Measurements from ENCODE around the gene ZNRF2.
"Not testable (repeated sequence)": the region's sequence is repeated elsewhere in the genome, so short reads cannot be mapped to it uniquely, and the experiment has no call there.

ZNRF2 gene

GRCh38 chr7:30285067-30285535 is 704 bp downstream of the ZNRF2 start:
- Histone ChIP-seq H3K9me2 (replicated peaks; ENCODE audit: insufficient read depth, low read length) (no peaks in the 10 kb centered on the region), H3K4me3 (ENCODE audit: insufficient read depth, low read length, poor library complexity, severe bottlenecking) (peak overlapping the region; percentile 74), H3K9ac (ENCODE audit: low read length) (peak overlapping the region; percentile 78), H3K36me3 (ENCODE audit: low read length) (peaks cover 9% of the 10 kb centered on the region), H3K27ac (ENCODE audit: low read depth, low read length) (peak overlapping the region; percentile 86), H4K20me1 (ENCODE audit: low read depth, low read length) (peaks cover 35% of the 10 kb centered on the region), H3K9me3 (ENCODE audit: insufficient read depth, low read length) (no peaks in the 10 kb centered on the region), H2AFZ (ENCODE audit: low read depth, low read length, severe bottlenecking) (peak overlapping the region; percentile 61), H3K4me2 (ENCODE audit: low read depth, low read length, poor library complexity, severe bottlenecking) (peak overlapping the region; percentile 48), H3K79me2 (ENCODE audit: insufficient read depth, low read length) (peaks cover 43% of the 10 kb centered on the region), H3F3A (ENCODE audit: insufficient read depth) (peaks cover 27% of the 10 kb centered on the region), H3K27me3 (ENCODE audit: low read length) (no peaks in the 10 kb centered on the region)
- TF ChIP-seq EZH2phosphoT487 (conservative IDR thresholded peaks at IDR 0.05; ENCODE audit: low read length) = no peak
- no peak for TF ChIP-seq CTCF (IDR thresholded peaks at IDR 0.05; ENCODE audit: insufficient read depth, low read length, poor library complexity, severe bottlenecking)

GRCh38 chr7:30285536-30286284 is 1.3 kb downstream of the ZNRF2 start:
- no peak for TF ChIP-seq CTCF (IDR thresholded peaks at IDR 0.05; ENCODE audit: insufficient read depth, low read length, poor library complexity, severe bottlenecking)
- no peak for TF ChIP-seq EZH2phosphoT487 (conservative IDR thresholded peaks at IDR 0.05; ENCODE audit: low read length)
- Histone ChIP-seq H3K9me2 (replicated peaks; ENCODE audit: insufficient read depth, low read length) (no peaks in the 10 kb centered on the region), H3K4me3 (ENCODE audit: insufficient read depth, low read length, poor library complexity, severe bottlenecking) (peak overlapping the region; percentile 74), H3K27me3 (ENCODE audit: low read length) (no peaks in the 10 kb centered on the region), H3K36me3 (ENCODE audit: low read length) (peaks cover 9% of the 10 kb centered on the region), H3F3A (ENCODE audit: insufficient read depth) (peaks cover 23% of the 10 kb centered on the region), H4K20me1 (ENCODE audit: low read depth, low read length) (peaks cover 40% of the 10 kb centered on the region), H3K4me2 (ENCODE audit: low read depth, low read length, poor library complexity, severe bottlenecking) (peak overlapping the region; percentile 74), H3K79me2 (ENCODE audit: insufficient read depth, low read length) (peaks cover 50% of the 10 kb centered on the region), H3K9ac (ENCODE audit: low read length) (peak overlapping the region; percentile 78), H3K27ac (ENCODE audit: low read depth, low read length) (peak overlapping the region; percentile 86), H3K9me3 (ENCODE audit: insufficient read depth, low read length) (no peaks in the 10 kb centered on the region), H2AFZ (ENCODE audit: low read depth, low read length, severe bottlenecking) (no peak overlapping the region)

GRCh38 chr7:30286749-30287148 is 2.4 kb downstream of the ZNRF2 start:
- no peak overlapping the region for H3K27ac ChIP-seq (ENCODE audit: low read depth, low read length)

GRCh38 chr7:30287625-30288024 is 3.2 kb downstream of the ZNRF2 start:
- peaks cover 69% of the 10 kb centered on the region for H3K79me2 ChIP-seq (ENCODE audit: insufficient read depth, low read length)
- H3K4me2 ChIP-seq (ENCODE audit: low read depth, low read length, poor library complexity, severe bottlenecking) = peak overlapping the region; percentile 74

More at GRCh38 chr7:30286749-30287148, 2.4 kb downstream of the ZNRF2 start:
- Histone ChIP-seq H3F3A (ENCODE audit: insufficient read depth) (peaks cover 15% of the 10 kb centered on the region), H2AFZ (ENCODE audit: low read depth, low read length, severe bottlenecking) (no peak overlapping the region), H3K9ac (ENCODE audit: low read length) (peak overlapping the region; percentile 78), H3K4me3 (ENCODE audit: insufficient read depth, low read length, poor library complexity, severe bottlenecking) (peak overlapping the region; percentile 74), H3K36me3 (ENCODE audit: low read length) (peaks cover 9% of the 10 kb centered on the region), H3K9me3 (ENCODE audit: insufficient read depth, low read length) (no peaks in the 10 kb centered on the region), H3K27me3 (ENCODE audit: low read length) (no peaks in the 10 kb centered on the region), H3K79me2 (ENCODE audit: insufficient read depth, low read length) (peaks cover 60% of the 10 kb centered on the region), H3K9me2 (replicated peaks; ENCODE audit: insufficient read depth, low read length) (no peaks in the 10 kb centered on the region), H3K4me2 (ENCODE audit: low read depth, low read length, poor library complexity, severe bottlenecking) (peak overlapping the region; percentile 74), H4K20me1 (ENCODE audit: low read depth, low read length) (peaks cover 43% of the 10 kb centered on the region)
- TF ChIP-seq EZH2phosphoT487 (conservative IDR thresholded peaks at IDR 0.05; ENCODE audit: low read length) = no peak
- TF ChIP-seq CTCF (IDR thresholded peaks at IDR 0.05; ENCODE audit: insufficient read depth, low read length, poor library complexity, severe bottlenecking) = no peak

GRCh38 chr7:30289634-30290033 is 5.2 kb downstream of the ZNRF2 start:
- not testable (repeated sequence) for H3K4me2 ChIP-seq (ENCODE audit: low read depth, low read length, poor library complexity, severe bottlenecking); H3K36me3 ChIP-seq (ENCODE audit: low read length); H3K27ac ChIP-seq (ENCODE audit: low read depth, low read length); H3K9me2 ChIP-seq (replicated peaks; ENCODE audit: insufficient read depth, low read length); H3K27me3 ChIP-seq (ENCODE audit: low read length); H3F3A ChIP-seq (ENCODE audit: insufficient read depth); H3K9ac ChIP-seq (ENCODE audit: low read length); H3K4me3 ChIP-seq (ENCODE audit: insufficient read depth, low read length, poor library complexity, severe bottlenecking); H2AFZ ChIP-seq (ENCODE audit: low read depth, low read length, severe bottlenecking); H3K9me3 ChIP-seq (ENCODE audit: insufficient read depth, low read length)
- H3K79me2 ChIP-seq (ENCODE audit: insufficient read depth, low read length) = peaks cover 89% of the 10 kb centered on the region
- peaks cover 60% of the 10 kb centered on the region for H4K20me1 ChIP-seq (ENCODE audit: low read depth, low read length)

More at GRCh38 chr7:30287625-30288024, 3.2 kb downstream of the ZNRF2 start:
- not testable (repeated sequence) for H3K9ac ChIP-seq (ENCODE audit: low read length); H3K4me3 ChIP-seq (ENCODE audit: insufficient read depth, low read length, poor library complexity, severe bottlenecking); H3K9me3 ChIP-seq (ENCODE audit: insufficient read depth, low read length); H3K36me3 ChIP-seq (ENCODE audit: low read length); H3K27ac ChIP-seq (ENCODE audit: low read depth, low read length); H2AFZ ChIP-seq (ENCODE audit: low read depth, low read length, severe bottlenecking); H3K9me2 ChIP-seq (replicated peaks; ENCODE audit: insufficient read depth, low read length); H3K27me3 ChIP-seq (ENCODE audit: low read length)
- Histone ChIP-seq H3F3A (ENCODE audit: insufficient read depth) (peaks cover 11% of the 10 kb centered on the region), H4K20me1 (ENCODE audit: low read depth, low read length) (peaks cover 49% of the 10 kb centered on the region)

Data from SU-DHL-6 (cell line).